HG03520 (cell line): ENCODE data around the gene INPP4A.

Experiments
- ATAC-seq: cut with Tn5 transposase; IDR thresholded peaks from one replicate; pipeline ENCODE4 v1.9.1; 2021; ENCODE audit warnings: mild to moderate bottlenecking, moderate library complexity; ENCODE audit not compliant: unreplicated experiment

Gene INPP4A

DNA sequence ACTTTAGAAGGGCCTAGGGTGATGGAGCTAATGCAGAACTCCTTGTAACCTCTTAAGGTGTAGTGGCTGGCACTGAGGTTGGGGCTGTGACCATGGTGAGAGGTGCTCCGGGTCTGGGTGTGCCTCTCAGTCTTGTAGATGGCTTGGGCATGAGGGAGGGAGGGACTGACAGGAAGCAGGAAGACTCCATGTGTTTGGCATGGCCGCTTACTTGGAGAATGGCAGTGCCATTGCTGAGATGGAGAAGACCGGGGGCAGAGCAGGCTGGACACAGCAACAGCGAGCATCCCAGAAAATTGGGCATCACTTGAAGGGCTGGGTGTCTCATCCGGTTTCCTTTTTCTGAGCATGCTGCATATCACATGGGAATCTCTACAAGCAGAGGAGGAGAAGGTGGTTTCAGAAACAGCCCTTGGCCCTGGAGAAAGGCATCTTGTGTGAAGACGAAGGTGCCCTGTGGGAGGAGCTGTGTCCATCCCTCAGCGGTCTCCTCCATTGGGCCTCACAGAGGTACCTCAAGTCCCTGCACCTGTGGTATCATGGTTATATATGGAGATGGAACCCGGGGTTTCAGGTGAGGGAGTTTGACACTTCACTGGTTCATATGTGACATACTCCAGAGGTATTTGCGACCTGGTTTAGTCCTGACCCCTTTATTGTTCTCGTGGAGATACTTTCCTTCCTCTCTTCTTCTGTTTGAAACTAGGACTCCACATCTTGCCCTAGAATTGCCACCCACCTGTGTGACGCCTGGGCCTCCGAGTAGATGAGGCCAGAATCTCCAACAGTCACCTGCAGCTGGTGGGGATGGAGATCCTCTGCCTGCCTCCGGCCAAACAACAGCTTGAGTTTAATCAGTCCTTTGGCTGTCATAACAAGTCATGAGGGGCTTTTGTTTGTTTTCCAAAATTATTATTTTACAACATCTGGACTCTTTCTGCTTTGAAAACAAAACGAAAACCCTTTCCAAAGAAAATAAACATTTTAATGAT, 45.6 kb downstream of the INPP4A start:
- no peak for ATAC-seq

DNA sequence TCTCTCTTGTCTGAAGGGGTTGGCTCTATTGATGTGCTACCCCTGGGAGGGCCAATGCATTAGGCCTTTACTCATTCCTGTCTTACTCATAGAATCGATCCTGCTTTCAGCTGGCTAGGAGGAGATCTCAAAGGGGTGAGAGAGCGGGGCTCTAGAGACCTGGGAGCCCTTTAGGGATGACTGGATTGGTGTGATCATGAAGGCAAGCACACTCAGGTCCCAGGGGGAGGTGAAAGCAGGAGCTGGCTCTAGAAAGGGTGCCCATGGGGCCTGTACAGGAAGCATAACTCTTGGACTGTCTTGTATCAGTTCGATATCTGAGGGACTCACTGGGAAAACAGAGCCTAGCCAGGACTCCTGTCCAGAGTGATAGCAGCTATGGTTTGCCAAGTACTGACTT, 47.8 kb downstream of the INPP4A start:
- ATAC-seq, result no peak

DNA sequence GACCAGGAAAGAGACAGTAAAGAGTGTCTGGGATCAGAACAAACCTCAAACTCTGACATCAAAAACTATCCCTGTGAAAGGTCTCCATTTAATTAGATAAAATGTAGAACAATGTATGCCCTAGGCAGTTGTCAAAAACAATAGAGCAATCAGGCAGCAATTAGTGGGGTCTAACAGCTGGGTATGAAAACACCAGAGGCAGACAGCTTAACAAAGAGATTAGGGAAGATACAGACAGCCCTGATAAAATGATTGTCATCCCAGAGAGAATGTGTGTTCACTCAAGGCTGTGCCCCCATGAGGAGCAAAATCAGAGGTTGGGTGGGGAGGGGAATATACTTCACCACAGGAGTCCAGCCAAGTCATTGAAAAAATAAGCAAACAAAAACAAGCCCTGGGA, 50.0 kb downstream of the INPP4A start:
- ATAC-seq, result no peak

DNA sequence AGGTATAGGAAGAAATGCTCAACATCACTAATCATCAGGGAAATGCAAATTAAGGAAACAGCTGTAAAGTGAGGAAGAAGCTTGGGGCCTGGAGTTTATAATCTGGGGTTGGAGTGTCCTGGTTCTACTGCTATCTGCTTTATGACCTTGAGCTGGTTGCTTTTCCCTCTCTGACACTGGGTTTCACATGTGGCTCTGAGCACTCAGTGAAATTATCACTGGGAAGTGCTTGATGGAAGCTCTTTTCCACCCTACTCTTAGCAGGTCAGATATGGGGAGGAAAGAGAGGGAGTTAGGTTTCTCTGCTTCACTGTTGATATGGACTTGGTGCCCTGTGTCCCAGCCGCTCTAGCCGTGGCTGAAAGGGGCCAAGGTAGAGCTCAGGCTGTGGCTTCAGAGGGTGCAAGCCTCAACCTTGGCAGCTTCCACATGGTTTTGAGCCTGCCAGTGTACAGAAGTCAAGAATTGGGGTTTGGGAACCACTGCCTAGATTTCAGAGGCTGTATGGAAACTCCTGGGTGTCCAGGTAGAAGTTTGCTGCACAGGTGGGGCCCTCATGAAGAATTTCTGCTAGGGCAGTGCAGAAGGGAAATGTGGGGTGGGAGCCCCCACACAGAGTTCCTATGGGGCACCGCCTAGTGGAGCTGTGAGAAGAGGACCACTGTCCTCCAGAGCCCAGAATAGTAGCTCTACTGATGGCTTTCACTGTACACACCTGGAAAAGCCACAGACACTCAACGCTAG, 52.3 kb downstream of the INPP4A start:
- ATAC-seq, result no peak

DNA sequence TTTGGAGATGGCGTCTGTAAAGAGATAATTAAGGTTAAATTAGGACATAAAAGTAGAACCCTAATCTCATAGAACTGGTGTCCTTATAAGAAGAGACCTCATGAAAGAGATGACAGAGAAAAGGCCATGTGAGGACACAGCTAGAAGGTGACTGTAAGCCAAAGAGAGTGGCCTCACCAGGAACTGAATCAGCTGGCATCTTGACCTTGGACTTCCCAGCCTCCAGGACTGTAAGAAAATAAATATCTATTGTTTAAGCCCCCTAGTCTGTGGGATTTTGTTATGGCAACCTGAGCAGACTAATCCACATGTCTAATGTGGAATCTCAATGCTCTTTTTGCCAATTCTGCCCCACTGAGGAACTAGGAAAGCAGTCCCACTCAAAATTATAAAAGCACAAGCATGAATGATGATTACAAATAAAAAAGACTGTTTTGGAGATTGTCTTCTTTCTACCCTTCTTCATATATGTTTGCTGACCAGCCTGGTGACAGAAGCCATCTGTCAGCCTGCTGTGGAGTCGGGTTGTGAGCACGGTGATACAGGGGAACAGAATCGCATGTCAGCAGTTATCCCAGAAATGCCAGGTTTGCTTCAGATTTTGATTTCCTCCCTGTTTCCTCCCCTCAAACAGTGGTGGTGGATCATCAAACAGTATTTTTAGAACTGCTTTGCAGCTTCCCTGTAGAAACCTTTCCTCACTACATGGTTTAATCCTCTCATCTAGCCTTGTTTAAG, 54.2 kb downstream of the INPP4A start:
- ATAC-seq, result no peak

DNA sequence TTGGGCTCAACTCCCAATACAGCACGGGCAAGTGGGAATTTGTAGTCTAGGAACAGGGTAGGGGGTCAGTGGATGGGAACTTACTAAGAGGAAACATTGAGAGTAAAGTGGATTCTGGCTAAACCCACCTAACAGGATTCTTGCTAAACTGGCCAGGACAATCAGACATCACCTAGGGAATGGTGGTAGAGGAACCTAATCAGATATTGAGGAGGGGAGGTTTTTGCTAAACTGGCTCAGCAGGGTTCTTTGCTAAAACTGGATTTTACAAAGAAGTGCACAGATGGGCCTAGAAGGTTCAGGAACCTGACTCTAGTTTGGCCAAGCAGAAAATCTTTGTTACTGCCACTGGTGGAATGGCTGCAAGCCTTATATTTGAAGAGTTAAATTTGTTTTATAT, 55.9 kb downstream of the INPP4A start:
- ATAC-seq, result no peak

DNA sequence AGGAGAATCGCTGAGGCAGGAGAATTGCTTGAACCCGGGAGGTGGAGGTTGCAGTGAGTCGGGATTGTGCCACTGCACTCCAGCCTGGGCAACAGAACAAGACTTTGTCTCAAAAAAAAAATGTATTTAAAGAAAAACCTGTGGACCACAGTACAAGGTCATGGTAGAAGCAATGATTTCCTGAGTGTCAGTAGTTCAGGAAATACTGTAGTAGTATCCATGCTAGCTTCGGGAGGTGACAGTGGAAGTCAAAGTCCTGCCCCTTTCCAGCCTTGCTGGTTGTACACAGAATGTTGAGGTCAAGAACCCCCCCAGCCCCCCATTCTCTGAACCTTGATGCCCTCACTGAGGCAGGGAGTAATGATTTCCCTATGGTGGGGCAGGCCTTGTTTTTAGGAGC, 56.6 kb downstream of the INPP4A start:
- ATAC-seq, result no peak

DNA sequence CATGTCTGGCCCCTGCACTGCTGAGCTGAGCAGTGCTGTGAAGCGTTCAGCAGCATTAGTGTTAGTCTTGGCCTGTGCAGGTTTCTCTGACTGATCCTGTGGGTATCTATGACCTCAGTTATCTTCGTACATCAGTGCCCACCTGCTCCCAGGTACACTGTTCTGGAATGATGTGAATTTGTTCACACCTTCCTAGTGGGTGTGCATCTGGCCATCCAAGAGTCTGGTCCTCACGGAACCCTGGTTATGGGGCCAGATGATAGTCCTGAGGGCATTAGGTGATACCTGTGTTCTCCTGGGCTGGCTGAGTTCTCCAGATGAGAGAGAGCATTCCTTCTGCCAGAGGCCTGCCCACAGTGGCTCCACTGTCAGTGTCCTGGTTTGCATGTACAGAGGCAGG, 57.2 kb downstream of the INPP4A start:
- ATAC-seq, result no peak

DNA sequence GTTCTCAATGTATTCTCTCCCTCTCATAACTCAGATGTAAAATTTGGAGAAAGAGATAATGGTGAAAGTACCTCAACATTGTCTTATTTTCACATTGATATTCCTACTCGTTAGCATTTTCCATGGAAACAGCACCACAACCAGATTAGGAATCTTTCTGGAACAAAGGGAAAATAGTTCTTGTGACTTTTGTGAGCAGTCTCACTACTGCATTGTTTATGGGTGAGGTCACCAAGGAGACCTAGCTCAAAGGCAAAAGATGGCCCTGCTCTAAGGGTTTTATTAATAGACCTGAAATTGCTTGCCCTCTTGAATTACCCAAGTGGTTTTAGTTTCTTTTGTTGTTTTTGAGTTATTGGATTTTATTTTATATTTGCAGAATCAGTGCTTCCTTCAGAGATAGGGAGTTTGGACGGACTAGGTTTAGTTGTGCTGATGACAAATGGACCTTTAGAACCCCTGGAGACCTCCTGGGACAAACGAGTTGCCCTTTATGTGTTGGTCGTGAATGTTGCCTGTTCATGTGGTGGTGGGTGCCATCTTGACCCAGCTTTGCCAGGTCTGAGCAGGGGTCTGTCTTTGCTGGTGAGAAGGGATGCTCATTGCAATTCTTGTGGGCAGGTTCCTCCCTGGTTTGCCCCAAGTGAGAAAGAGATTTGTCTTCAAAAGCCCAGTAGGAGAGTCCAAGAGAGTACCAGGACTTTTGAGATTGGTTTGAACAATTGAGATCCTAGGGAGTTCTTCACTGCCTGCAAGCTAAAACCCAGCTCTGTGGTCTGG, 58.1 kb downstream of the INPP4A start:
- no peak for ATAC-seq

DNA sequence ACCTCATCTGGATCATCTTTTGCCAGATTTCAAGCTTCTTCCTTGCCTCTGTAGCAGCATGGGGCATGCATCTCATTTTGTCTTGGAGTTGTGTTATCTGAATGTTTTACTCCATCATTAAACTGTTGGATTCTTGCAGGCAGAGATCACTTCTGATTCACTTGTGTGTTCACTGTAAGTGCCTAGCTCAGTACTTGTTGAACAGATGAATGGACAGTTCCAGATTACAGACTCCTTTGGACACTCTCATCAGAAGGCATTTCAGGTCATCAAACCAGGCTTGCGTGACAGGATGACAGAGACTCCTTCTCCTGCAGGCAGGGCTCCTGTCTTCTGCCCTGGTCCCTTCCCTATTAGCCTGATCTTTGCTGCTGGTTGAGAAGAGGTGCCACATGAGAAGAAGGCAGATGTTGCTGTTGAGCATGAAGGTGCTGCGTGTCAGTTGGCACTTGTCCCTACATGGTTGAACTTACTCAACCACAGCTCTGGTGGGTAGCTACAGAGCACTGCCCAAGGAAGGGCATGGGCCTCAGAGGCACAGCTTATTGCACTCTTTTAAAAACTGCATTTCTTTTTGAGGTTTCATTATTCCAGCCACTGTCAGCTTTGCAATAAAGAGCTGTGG, 58.9 kb downstream of the INPP4A start:
- ATAC-seq, result no peak

DNA sequence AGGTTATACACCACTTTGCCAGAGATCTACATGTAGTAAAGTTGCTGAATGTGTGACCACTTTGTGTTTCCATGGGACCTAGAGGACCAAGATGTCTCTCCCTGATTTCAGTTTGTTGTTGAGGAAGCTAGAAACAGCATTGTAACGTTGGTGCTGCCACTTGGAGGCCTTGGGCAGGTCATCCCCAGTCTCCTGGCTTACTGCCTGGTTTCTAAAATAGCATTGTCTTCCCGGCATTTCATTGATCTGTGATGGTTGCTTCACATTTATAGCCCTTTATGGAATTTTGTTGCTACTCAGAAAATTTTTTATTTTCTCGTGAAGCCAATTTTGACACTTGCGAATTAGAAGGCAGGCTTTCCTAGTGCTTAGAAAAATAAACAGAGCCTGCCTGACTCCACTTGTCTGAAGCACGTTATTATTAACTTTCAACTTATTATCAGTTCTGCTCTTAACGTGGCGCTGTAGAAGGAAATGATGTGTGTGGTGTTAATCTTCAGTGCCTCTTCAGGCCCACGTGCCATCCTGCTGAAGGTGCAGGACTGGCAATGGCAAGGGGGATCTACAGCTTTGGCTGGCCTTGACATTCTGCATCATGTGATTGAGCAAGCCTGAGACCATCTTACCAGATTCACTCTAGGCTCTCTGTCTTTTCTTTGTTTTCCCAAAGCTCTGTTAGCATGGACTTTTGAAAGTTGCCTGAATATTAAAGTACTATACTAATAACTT, 59.9 kb downstream of the INPP4A start:
- ATAC-seq, result no peak

DNA sequence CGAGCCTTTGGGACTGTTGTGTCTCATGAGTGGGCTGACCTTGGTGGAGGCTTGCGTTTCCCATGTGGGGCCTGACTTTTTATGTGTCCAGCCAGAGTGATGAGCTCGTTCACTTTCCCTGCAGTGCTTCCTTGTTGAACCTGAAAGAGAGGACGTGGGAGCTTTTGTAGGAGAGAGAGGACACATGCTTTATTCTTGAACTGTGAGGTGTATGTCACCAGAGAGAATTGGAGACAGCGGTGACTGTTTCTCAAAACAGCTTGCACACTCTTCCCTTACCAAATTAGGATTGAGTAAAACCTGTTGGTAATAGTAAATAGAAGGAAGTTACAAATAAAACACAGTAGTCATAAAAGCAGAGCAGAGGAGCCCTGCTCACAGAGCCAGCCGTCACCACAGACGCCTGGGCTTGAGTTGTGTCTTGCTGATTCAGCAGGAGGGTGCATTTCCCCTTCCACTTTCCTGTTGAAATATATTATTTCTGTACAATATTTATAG, 60.7 kb downstream of the INPP4A start:
- ATAC-seq, result no peak

DNA sequence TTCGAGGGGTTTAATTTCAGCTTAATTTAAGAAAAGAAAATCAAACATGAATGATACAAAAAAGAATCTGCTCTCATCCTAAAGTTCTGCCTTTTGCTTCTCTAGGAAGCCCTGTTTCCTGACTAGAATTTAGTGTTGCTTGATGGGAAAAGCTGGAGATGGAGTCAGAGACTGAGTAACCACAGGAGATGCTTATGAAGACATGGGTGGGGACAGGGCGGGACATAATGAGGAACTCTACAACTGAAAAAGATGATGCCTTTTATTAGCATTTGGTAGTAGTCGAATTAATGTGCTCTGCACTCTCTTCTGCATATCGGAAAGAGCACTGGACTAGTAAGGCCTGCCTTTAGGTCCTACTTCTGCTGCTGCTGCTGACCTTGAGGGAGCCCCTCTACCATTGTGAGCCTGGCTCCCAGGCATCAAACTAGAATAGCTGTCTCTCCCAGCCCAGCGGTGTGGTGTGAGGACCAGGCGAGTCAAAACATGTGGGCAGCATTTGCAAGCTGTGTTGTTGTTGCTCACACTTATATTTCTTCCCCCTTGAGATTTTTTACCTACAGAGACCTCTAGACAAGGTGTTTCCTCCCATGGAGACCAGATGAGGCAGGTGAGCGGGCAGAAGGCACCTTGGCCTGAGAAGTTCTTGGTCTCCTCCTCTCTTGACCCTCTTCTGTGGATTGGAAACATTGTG, 61.5 kb downstream of the INPP4A start:
- no peak for ATAC-seq

DNA sequence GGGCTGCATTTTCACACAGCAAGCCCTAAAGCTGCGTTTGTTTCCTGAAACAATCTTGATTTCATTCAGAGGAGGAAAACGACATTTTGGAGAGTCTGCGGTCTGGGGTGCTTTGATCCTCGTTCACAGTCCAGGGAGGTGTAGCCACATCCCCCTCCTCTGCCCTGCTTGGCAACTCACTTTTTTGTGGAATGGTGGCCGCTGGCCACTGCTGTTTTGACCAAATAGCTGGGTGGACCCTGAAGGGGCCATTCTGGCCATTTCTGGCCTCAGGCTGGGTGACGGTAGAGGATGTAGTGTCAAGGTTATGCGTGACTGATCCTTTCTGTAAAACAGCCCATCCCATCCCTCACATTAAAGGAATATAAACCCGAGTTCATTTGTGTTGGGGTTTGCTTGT, 62.2 kb downstream of the INPP4A start:
- ATAC-seq, result no peak

DNA sequence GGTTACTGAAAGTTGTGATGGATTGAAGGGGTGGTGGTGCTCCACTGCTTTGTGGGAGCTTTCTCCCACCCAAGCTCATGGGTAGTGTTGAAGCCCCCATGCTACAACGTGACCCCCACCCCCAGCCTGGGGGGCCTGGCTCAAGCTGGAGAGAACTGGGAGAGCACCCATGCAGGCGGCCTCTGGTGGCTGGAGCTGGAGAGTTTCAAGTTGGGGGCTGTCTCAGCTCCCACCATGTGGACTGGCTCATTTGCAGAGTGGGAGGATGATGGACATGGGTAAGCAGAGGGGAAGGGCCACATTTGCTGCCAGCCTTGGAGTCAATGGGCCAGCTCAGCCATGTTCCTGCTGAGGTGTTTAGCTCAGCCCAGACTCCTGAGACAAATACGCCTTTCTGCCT, 62.8 kb downstream of the INPP4A start:
- ATAC-seq, result no peak

DNA sequence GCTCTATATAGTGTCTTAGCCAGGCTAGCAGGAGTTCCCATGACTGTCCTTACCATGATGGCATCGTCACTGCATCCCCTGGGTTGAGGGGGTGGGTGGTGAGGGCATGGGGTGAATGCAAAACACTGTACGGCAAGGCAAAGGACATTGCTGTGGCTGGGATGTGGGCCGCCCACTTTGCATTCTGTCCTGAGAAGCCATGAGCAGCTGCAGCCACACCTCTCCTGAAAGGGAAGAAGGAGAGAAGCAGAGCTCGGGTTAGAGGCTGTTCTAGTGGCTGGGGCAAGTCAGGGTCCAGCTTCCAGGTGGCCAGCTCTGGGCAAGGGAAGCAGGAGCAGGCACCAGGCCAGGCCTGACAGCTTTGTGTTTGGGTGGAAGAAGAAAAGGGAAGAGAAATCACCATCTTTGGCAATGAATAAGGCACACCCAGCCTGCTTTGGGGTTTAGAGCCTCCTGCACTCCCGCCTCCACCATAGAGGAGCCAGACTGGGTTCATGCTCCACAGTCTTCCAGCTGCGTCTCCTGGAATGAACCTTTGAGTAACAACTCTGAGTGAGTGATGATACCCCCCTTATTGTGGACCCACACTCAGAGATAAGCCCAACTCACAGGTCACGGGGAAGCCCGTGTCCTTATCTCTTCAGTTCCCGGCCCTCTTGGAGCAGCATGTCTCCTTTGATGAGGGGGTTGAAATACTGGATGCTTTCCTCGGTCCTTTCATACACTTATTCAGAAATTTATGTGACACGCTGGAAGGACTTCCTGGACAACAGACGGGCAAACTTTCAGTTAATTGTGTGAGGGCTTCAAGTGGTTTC, 63.4 kb downstream of the INPP4A start:
- ATAC-seq, result no peak

DNA sequence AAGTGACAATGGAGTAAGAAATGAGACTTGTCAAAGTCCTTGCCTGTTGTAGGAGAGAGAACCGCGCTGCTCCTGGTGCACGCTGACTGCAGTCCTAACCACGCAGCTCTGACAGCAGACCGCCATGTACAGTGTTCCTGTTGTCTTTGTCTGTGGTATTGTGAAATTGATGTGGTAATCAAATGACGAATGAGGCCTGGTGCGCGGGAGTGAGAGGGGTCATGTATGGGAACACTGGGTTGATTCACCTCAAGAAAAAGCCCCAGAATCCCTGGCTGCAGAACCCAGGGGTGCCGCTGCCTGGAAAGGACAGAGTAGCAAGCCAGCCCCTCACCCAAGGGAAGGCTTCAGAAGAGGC, 64.0 kb downstream of the INPP4A start:
- no peak for ATAC-seq
